ENCODE results near the gene SLC5A9. TPM values are rescaled to one million over a fixed set of nuclear protein-coding genes. Genes with fewer than 3 reads are reported as not detected.

Gene SLC5A9
- total and polyA plus RNA-seq, 10 of the 15 experiments (the other 5 are each of a cell fraction or from before 2014, with no cell fraction given), result 0.03 TPM; not detected in 9

DNA sequence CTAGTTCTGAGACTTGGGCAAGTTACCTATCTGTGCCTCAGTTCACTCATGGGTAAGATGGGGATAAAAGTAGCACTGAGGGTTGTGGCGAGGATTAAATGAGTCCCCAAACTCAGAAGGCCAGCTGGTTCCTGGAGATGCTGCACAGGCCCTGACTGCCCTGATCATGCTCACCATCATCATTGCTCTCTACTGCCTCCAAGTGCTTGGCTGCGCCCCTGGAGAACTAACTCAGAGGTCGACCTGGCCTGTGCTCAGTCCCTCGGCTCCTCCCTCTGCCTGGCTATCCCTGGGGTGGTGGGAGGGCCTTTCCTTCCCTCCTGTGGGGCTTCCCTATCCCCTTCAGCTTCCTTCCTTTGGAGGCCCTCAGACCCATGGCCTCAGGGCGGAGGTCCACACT, 5.6 kb downstream of the SLC5A9 start:
- Histone ChIP-seq H3K27me3 (replicated peaks in 1 of 2; ENCODE audit: control insufficient read depth in 2 of 2, insufficient read depth in 2 of 2, low read length in 1 of 2) (no peaks in the 10 kb centered on the region), H3K4me1 (ENCODE audit: control insufficient read depth, insufficient read depth, low read length) (no peaks in the 10 kb centered on the region), H3K4me2 (ENCODE audit: control insufficient read depth, insufficient read depth) (no peak overlapping the region), H3K36me3 (ENCODE audit: control insufficient read depth in 2 of 2, insufficient read depth in 2 of 2, low read length in 1 of 2) (no peaks in the 10 kb centered on the region), H4K20me1 (ENCODE audit: control insufficient read depth, insufficient read depth) (no peaks in the 10 kb centered on the region), H2AFZ (ENCODE audit: control insufficient read depth, low read depth, low read length) (no peak overlapping the region), H3K9ac (ENCODE audit: control insufficient read depth, insufficient read depth, low read length) (no peak overlapping the region), H3K4me3 (no peak overlapping the region), H3K9me3 (replicated peaks; ENCODE audit: control insufficient read depth, insufficient read depth, low read length) (no peaks in the 10 kb centered on the region), H3K27ac (ENCODE audit: control insufficient read depth, insufficient read depth) (no peak overlapping the region), H3K79me2 (ENCODE audit: control insufficient read depth, insufficient read depth, low read length) (no peaks in the 10 kb centered on the region)
- 42% methylated on average over 5 of the region's 5 CpGs for WGBS (ENCODE audit: insufficient coverage, insufficient replicate concordance, low lambda C conversion rate, missing lambda C conversion rate)
- TF ChIP-seq ZNF207 (IDR thresholded peaks at IDR 0.05; ENCODE audit: borderline replicate concordance) (no peak), MEF2A (IDR thresholded peaks at IDR 0.05; ENCODE audit: insufficient read depth, low read depth, low read length) (no peak), ZNF384 (IDR thresholded peaks at IDR 0.05; ENCODE audit: borderline replicate concordance, low read depth, low read length) (no peak), SRF (IDR thresholded peaks at IDR 0.05; ENCODE audit: low read depth in 2 of 2, low read length in 2 of 2) (no peak), MTA2 (IDR thresholded peaks at IDR 0.05; ENCODE audit: low read depth) (no peak), TBL1XR1 (IDR thresholded peaks at IDR 0.05; ENCODE audit: low read depth, low read length) (no peak), ZZZ3 (IDR thresholded peaks at IDR 0.05; ENCODE audit: control insufficient read depth, insufficient read length, low read depth) (no peak), ATF7 (IDR thresholded peaks at IDR 0.05; ENCODE audit: low read depth) (no peak), BMI1 (IDR thresholded peaks at IDR 0.05; ENCODE audit: borderline replicate concordance) (no peak)
- TF ChIP-seq, protein P1, sequence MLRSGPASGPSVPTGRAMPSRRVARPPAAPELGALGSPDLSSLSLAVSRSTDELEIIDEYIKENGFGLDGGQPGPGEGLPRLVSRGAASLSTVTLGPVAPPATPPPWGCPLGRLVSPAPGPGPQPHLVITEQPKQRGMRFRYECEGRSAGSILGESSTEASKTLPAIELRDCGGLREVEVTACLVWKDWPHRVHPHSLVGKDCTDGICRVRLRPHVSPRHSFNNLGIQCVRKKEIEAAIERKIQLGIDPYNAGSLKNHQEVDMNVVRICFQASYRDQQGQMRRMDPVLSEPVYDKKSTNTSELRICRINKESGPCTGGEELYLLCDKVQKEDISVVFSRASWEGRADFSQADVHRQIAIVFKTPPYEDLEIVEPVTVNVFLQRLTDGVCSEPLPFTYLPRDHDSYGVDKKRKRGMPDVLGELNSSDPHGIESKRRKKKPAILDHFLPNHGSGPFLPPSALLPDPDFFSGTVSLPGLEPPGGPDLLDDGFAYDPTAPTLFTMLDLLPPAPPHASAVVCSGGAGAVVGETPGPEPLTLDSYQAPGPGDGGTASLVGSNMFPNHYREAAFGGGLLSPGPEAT (IDR thresholded peaks at IDR 0.05; ENCODE audit: low read depth), result no peak
- ATAC-seq (0 out of 3 replicates have a peak, but pooled peaks have one; percentile 41), DNase-seq (ENCODE audit: low read depth, low spot score) (no peak), FAIRE-seq (no peak)
- ChIA-PET CTCF (no interaction called here), RAD21 (ENCODE audit: unreplicated experiment) (no interaction called here), SMC1A (ENCODE audit: uncharacterized antibody, unreplicated experiment) (no interaction called here), POLR2A (no interaction called here)
- BruUV-seq (replicated peaks), result no TSS peak
- in situ Hi-C loops (cut with MboI) (no loop called here), intact Hi-C loops (cut with micrococcal nuclease; ENCODE audit: unreplicated experiment) (no loop called here)
